ENCODE results near the gene PIEZO2. TPM values are rescaled to one million over a fixed set of nuclear protein-coding genes. Genes with fewer than 3 reads are reported as not detected.
"Not testable (repeated sequence)": the region's sequence is repeated elsewhere in the genome, so short reads cannot be mapped to it uniquely, and the experiment has no call there.

PIEZO2 gene
- total RNA-seq, 1 donor from 2014 or later = 5.3 TPM

DNA sequence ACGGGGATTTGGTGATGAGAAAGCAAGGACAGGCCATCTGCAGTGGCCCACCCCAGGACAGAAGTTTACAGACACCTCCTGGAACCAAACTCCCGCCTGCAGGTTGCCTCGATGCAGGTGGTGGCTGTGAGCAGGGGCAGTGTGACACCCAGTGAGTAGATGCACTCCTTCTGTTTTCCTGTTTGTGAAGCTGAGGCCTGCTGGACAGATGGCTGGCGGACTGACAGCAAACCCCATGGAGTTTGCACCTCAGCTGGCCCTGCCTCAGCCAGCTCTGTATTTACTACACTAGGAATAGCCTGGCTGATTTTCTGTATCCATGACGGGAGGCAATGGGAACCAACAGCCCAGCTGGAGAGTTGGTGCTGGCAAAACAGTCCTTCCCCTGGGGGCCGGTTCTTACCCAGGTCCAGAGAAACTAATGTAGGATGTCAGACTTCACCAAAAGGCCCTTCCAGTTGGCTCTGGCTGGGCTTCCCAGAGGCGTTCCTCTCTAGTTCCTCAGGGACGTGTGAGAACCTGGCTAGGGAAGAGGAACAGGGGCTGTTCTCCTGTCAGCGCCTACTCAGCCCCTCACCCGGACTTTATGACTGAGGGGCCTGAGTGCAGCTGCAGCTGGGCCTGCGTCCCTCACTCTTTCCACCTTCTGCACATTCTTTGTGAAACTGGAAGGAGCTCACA lies 511.4 kb downstream of the PIEZO2 start:
- not testable (repeated sequence) for FAIRE-seq; H3K27ac ChIP-seq (ENCODE audit: low read depth, low read length); H3K36me3 Mint-ChIP-seq (ENCODE audit: low read depth, unreplicated experiment); H3K4me3 ChIP-seq (ENCODE audit: insufficient read depth, low read depth, low read length); H3K9ac ChIP-seq (ENCODE audit: low read length); H3K4me3 Mint-ChIP-seq (ENCODE audit: unreplicated experiment); H3K4me2 ChIP-seq (ENCODE audit: low read length); H3K4me1 ChIP-seq (ENCODE audit: insufficient read depth, low read length); H3K9me3 ChIP-seq (ENCODE audit: insufficient read depth, low read depth, low read length); H3K4me1 Mint-ChIP-seq (ENCODE audit: low read depth, unreplicated experiment); H3K36me3 ChIP-seq (ENCODE audit: insufficient read depth, low read length); DNase-seq (ENCODE audit: low read depth); H3K27ac Mint-ChIP-seq (ENCODE audit: unreplicated experiment); H3K79me2 ChIP-seq (ENCODE audit: insufficient read depth, low read length); H2AFZ ChIP-seq (ENCODE audit: low read depth, low read length); H3K9me3 Mint-ChIP-seq (ENCODE audit: unreplicated experiment); H3K27me3 ChIP-seq (ENCODE audit: insufficient read depth, low read length); H3K27me3 Mint-ChIP-seq (ENCODE audit: low read depth, unreplicated experiment); H4K20me1 ChIP-seq (ENCODE audit: insufficient read depth, low read length)

DNA sequence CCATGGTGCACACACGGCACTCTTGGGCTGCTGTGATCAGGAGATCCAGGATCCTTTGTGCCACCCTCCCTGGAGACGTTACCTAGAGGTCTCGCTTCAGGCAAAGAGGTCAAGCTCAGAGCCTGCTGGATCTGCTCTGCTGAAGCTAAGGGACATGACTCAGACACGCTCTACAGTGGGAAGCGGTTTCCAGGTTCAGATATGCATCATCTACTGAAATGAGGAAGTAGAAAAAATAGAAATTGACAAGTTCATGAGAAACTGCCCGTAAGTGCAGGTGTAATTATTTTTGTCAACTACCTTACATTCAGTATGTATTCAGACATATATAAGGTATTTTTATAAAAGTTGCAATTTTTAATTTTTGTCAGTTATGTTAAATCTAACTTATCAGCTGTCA lies 520.3 kb downstream of the PIEZO2 start:
- not testable (repeated sequence) for H3K9me3 Mint-ChIP-seq (ENCODE audit: unreplicated experiment); H4K20me1 ChIP-seq (ENCODE audit: insufficient read depth, low read length); DNase-seq (ENCODE audit: low read depth); H3K36me3 Mint-ChIP-seq (ENCODE audit: low read depth, unreplicated experiment); H3K27me3 ChIP-seq (ENCODE audit: insufficient read depth, low read length); H3K4me2 ChIP-seq (ENCODE audit: low read length); H3K27me3 Mint-ChIP-seq (ENCODE audit: low read depth, unreplicated experiment); FAIRE-seq; H3K79me2 ChIP-seq (ENCODE audit: insufficient read depth, low read length); H3K9ac ChIP-seq (ENCODE audit: low read length); H3K4me1 Mint-ChIP-seq (ENCODE audit: low read depth, unreplicated experiment); H3K4me1 ChIP-seq (ENCODE audit: insufficient read depth, low read length); H3K27ac Mint-ChIP-seq (ENCODE audit: unreplicated experiment); H3K4me3 Mint-ChIP-seq (ENCODE audit: unreplicated experiment); H3K27ac ChIP-seq (ENCODE audit: low read depth, low read length); H3K36me3 ChIP-seq (ENCODE audit: insufficient read depth, low read length); H3K4me3 ChIP-seq (ENCODE audit: insufficient read depth, low read depth, low read length); H2AFZ ChIP-seq (ENCODE audit: low read depth, low read length); H3K9me3 ChIP-seq (ENCODE audit: insufficient read depth, low read depth, low read length)

DNA sequence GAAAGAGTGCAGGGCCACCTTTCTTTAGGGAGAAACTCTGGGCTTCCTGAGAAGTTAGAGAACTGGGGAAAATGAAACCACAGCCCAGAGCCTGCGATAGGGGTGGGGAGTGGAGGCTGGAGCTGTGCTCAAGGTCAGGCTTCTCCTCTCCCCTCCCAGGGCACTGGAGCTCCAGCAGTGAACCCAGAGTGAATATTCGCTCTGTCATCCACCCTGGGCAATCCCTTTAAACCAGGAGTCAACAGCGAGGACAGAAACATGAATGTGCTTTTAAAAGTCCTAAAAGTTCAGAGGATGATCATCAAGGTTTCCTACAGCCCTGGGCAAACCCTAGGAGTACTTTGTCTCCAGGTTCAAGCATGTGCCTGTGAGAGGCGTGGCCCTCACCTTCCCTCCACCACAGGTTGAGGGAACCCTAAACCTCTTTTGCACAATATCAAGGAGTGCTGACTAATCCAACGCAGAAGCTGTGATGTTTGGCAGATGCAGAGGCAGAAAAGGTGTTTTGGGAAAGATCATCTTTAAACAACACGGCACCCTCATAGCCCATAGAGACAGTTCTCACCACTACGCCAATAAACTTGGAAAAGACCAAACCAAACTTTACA lies 522.7 kb downstream of the PIEZO2 start:
- DNase-seq (ENCODE audit: low read depth); H3K4me1 Mint-ChIP-seq (ENCODE audit: low read depth, unreplicated experiment); H2AFZ ChIP-seq (ENCODE audit: low read depth, low read length); H3K27me3 Mint-ChIP-seq (ENCODE audit: low read depth, unreplicated experiment); H3K79me2 ChIP-seq (ENCODE audit: insufficient read depth, low read length); FAIRE-seq; H3K4me2 ChIP-seq (ENCODE audit: low read length); H3K9ac ChIP-seq (ENCODE audit: low read length); H3K27me3 ChIP-seq (ENCODE audit: insufficient read depth, low read length); H3K4me1 ChIP-seq (ENCODE audit: insufficient read depth, low read length); H3K27ac ChIP-seq (ENCODE audit: low read depth, low read length); H3K27ac Mint-ChIP-seq (ENCODE audit: unreplicated experiment); H3K4me3 Mint-ChIP-seq (ENCODE audit: unreplicated experiment); H3K36me3 Mint-ChIP-seq (ENCODE audit: low read depth, unreplicated experiment); H3K9me3 ChIP-seq (ENCODE audit: insufficient read depth, low read depth, low read length); H3K9me3 Mint-ChIP-seq (ENCODE audit: unreplicated experiment); H4K20me1 ChIP-seq (ENCODE audit: insufficient read depth, low read length); H3K4me3 ChIP-seq (ENCODE audit: insufficient read depth, low read depth, low read length); H3K36me3 ChIP-seq (ENCODE audit: insufficient read depth, low read length): not testable (repeated sequence)

DNA sequence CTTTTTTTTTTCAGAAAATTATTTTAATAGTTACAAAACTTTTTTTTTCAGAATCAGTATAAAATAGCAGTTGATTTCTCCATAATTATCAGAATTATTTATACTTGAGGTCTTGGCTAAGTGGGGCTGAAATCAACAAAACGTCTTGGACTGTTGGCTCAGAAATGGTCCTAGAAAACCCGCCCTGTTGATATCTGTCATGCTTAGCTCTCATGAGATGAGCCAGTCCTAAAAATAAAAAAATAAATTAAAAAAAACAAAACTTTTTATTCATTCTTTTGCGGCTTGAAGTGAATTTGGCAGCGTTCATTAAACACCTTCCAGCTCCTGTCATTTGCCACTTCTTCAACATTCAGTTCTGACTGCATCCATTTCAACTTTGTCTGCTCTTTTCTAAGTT lies 525.8 kb downstream of the PIEZO2 start:
- not testable (repeated sequence) for H3K36me3 Mint-ChIP-seq (ENCODE audit: low read depth, unreplicated experiment); H3K27me3 ChIP-seq (ENCODE audit: insufficient read depth, low read length); H3K9ac ChIP-seq (ENCODE audit: low read length)

DNA sequence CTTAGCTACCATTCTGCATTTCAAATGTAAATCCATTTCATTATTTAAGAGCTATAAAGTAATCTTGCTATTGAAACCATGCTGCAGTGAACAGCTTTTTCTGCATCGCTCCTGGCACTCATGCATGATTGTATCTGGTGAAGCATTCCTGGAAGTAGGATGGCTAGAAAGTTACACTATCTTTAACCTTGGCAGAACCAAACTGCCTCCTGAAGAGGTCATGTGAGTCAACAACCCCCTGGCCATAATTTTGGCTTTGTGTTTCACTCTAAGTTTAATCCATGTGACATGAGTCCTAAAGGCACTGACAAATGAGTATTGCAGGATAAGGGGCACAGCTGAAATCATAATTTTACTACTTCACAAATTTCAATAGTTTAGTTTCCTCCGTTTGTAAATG lies 526.4 kb downstream of the PIEZO2 start:
- FAIRE-seq; H3K4me1 Mint-ChIP-seq (ENCODE audit: low read depth, unreplicated experiment); H3K9me3 Mint-ChIP-seq (ENCODE audit: unreplicated experiment); H3K4me3 Mint-ChIP-seq (ENCODE audit: unreplicated experiment); H3K27me3 ChIP-seq (ENCODE audit: insufficient read depth, low read length); DNase-seq (ENCODE audit: low read depth); H3K4me1 ChIP-seq (ENCODE audit: insufficient read depth, low read length); H3K4me2 ChIP-seq (ENCODE audit: low read length); H3K9ac ChIP-seq (ENCODE audit: low read length); H4K20me1 ChIP-seq (ENCODE audit: insufficient read depth, low read length); H3K36me3 Mint-ChIP-seq (ENCODE audit: low read depth, unreplicated experiment); H2AFZ ChIP-seq (ENCODE audit: low read depth, low read length); H3K36me3 ChIP-seq (ENCODE audit: insufficient read depth, low read length); H3K79me2 ChIP-seq (ENCODE audit: insufficient read depth, low read length); H3K27ac ChIP-seq (ENCODE audit: low read depth, low read length); H3K27ac Mint-ChIP-seq (ENCODE audit: unreplicated experiment); H3K27me3 Mint-ChIP-seq (ENCODE audit: low read depth, unreplicated experiment); H3K9me3 ChIP-seq (ENCODE audit: insufficient read depth, low read depth, low read length); H3K4me3 ChIP-seq (ENCODE audit: insufficient read depth, low read depth, low read length): not testable (repeated sequence)

More for the DNA sequence above, 525.8 kb downstream of the PIEZO2 start:
- H3K36me3 ChIP-seq (ENCODE audit: insufficient read depth, low read length); H3K9me3 Mint-ChIP-seq (ENCODE audit: unreplicated experiment); FAIRE-seq; H4K20me1 ChIP-seq (ENCODE audit: insufficient read depth, low read length); H3K4me3 Mint-ChIP-seq (ENCODE audit: unreplicated experiment); H3K4me2 ChIP-seq (ENCODE audit: low read length); H3K4me3 ChIP-seq (ENCODE audit: insufficient read depth, low read depth, low read length); H3K79me2 ChIP-seq (ENCODE audit: insufficient read depth, low read length); H3K4me1 Mint-ChIP-seq (ENCODE audit: low read depth, unreplicated experiment); H3K4me1 ChIP-seq (ENCODE audit: insufficient read depth, low read length); H2AFZ ChIP-seq (ENCODE audit: low read depth, low read length); H3K27ac Mint-ChIP-seq (ENCODE audit: unreplicated experiment); H3K27me3 Mint-ChIP-seq (ENCODE audit: low read depth, unreplicated experiment); H3K27ac ChIP-seq (ENCODE audit: low read depth, low read length); H3K9me3 ChIP-seq (ENCODE audit: insufficient read depth, low read depth, low read length); DNase-seq (ENCODE audit: low read depth): not testable (repeated sequence)

DNA sequence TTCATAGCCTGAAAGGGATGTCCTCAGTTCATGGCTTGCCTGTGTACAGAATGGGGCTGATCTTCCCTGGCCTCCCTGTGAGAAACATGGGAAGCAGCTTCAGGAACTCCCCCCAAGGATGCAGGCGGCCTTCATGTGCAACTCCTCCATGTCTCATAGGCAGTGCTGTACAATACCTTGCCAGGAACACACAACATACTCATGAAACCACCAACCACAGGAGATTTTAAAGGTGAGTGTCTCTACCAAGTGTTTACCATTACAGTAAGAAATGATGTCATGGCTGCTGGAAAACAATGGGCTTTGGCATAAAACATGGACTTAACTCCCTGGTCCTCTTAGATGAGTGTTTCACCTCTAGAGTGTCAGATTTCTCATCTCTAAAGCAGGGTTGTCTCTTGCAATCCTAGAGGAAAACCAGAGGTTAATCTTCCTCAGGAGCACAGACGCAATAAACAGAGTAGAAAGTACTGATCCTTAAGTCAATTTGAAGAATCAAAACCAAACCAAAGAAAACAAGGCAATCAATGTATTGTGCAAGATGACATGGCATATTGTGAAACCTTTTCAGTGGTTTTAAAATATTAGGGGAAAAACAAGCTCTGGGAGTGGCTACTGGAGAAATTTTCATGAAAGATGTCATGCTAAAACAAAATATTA lies 528.6 kb downstream of the PIEZO2 start:
- H3K36me3 ChIP-seq (ENCODE audit: insufficient read depth, low read length); H3K9ac ChIP-seq (ENCODE audit: low read length); H3K79me2 ChIP-seq (ENCODE audit: insufficient read depth, low read length); H3K4me1 Mint-ChIP-seq (ENCODE audit: low read depth, unreplicated experiment); H3K27ac ChIP-seq (ENCODE audit: low read depth, low read length); H3K4me1 ChIP-seq (ENCODE audit: insufficient read depth, low read length); H4K20me1 ChIP-seq (ENCODE audit: insufficient read depth, low read length); H3K27me3 ChIP-seq (ENCODE audit: insufficient read depth, low read length); H3K9me3 Mint-ChIP-seq (ENCODE audit: unreplicated experiment); H2AFZ ChIP-seq (ENCODE audit: low read depth, low read length); H3K36me3 Mint-ChIP-seq (ENCODE audit: low read depth, unreplicated experiment); H3K4me2 ChIP-seq (ENCODE audit: low read length); FAIRE-seq; H3K27me3 Mint-ChIP-seq (ENCODE audit: low read depth, unreplicated experiment); H3K9me3 ChIP-seq (ENCODE audit: insufficient read depth, low read depth, low read length); H3K4me3 ChIP-seq (ENCODE audit: insufficient read depth, low read depth, low read length); H3K4me3 Mint-ChIP-seq (ENCODE audit: unreplicated experiment); DNase-seq (ENCODE audit: low read depth); H3K27ac Mint-ChIP-seq (ENCODE audit: unreplicated experiment): not testable (repeated sequence)
